ENCODE data around the gene RGS12. TPM values are rescaled to one million over a fixed set of nuclear protein-coding genes. Genes with fewer than 3 reads are reported as not detected.

The RGS12 gene
- polyA plus RNA-seq, 1 of the 3 experiments (the other 2 are of a cell fraction) = 18.4 TPM

DNA sequence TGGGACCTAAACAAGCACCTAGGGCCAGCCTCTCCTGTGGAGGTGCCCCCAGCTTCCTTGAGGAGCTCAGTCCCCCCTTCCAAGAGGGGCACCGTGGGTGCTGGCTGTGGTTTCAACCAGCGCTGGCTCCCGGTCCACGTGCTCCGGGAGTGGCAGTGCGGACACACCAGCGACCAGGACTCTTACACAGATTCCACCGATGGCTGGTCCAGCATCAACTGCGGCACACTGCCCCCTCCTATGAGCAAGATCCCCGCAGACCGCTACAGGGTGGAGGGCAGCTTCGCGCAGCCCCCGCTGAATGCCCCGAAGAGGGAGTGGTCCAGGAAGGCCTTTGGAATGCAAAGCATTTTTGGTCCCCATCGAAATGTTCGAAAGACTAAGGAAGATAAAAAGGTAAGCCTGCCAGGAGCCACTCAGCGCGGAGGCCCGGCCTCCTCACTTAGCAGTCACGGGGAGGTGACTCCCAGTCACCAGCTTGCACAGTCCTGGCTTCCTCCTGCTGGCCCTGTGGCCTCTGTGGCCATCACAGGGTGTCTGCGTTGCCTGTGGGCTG, 24.9 kb downstream of the RGS12 start (continued):
- TF ChIP-seq, protein P1, sequence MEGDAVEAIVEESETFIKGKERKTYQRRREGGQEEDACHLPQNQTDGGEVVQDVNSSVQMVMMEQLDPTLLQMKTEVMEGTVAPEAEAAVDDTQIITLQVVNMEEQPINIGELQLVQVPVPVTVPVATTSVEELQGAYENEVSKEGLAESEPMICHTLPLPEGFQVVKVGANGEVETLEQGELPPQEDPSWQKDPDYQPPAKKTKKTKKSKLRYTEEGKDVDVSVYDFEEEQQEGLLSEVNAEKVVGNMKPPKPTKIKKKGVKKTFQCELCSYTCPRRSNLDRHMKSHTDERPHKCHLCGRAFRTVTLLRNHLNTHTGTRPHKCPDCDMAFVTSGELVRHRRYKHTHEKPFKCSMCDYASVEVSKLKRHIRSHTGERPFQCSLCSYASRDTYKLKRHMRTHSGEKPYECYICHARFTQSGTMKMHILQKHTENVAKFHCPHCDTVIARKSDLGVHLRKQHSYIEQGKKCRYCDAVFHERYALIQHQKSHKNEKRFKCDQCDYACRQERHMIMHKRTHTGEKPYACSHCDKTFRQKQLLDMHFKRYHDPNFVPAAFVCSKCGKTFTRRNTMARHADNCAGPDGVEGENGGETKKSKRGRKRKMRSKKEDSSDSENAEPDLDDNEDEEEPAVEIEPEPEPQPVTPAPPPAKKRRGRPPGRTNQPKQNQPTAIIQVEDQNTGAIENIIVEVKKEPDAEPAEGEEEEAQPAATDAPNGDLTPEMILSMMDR (IDR thresholded peaks at IDR 0.05) = no peak
- TF ChIP-seq FOSL2 (IDR thresholded peaks at IDR 0.05; ENCODE audit: borderline replicate concordance, low read depth) = no peak

DNA sequence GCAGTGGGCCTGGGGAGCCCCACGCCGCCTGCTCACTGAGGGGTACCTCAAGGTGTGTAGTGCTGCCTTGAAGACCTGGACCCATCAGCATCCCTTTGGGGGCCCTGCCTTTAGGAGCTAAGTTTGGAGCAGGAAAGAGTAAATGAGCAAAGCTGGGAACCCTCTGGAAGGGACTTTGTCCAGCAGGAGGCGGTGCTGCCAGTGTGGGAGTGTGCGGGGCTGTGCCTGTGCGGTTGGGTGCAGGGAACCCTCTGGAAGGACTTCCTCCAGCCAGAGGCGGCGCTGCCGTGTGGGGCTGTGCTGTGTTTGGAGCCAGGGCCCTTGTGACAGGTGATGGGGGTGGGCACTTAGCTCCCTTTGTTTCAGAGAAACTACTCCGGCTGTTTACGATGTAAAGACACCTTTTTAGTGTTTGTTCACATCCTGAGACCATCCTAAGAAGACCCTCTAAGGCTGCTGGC, 25.8 kb downstream of the RGS12 start:
- Histone ChIP-seq H3K4me3 (ENCODE audit: low read depth in 2 of 2, low read length in 1 of 2) (no peak overlapping the region), H2AFZ (ENCODE audit: low read depth) (no peak overlapping the region), H3K27ac (ENCODE audit: low read depth in 2 of 2, low read length in 1 of 2) (no peak overlapping the region), H3K9me2 (no peaks in the 10 kb centered on the region), H3K27me3 (ENCODE audit: insufficient read depth) (no peaks in the 10 kb centered on the region), H3K4me2 (no peak overlapping the region), H3K79me2 (ENCODE audit: insufficient read depth) (peaks cover 81% of the 10 kb centered on the region), H3K4me1 (ENCODE audit: control insufficient read depth in 1 of 2, insufficient read depth in 2 of 2, low read depth in 1 of 2, low read length in 1 of 2) (peaks cover 4 to 14% of the 10 kb centered on the region in 2 experiments; a peak in 2 of 4 replicates), H3K36me3 (replicated peaks in 1 of 2; ENCODE audit: control insufficient read depth in 1 of 2, insufficient read depth in 2 of 2, low read length in 1 of 2) (peaks cover 2 to 31% of the 10 kb centered on the region in 2 experiments), H3K9ac (no peak overlapping the region), H4K20me1 (ENCODE audit: insufficient read depth) (peaks cover 11% of the 10 kb centered on the region), H3F3A (replicated peaks; ENCODE audit: insufficient read depth) (no peaks in the 10 kb centered on the region), H3K9me3 (no peaks in the 10 kb centered on the region)
- no peak for DNase-seq
- 92% methylated on average over 9 of the region's 10 CpGs for WGBS (ENCODE audit: low lambda C conversion rate)
- CTCF ChIA-PET = interaction anchor here (0.7 to 2.0 kb wide), 3 partner anchors 12 to 214 kb away, joined by 3 to 6 read pairs (median 3); no protein-coding TSS in a partner anchor
- POLR2A ChIA-PET = no interaction called here
- no peak for TF ChIP-seq FOXM1 (IDR thresholded peaks at IDR 0.05; ENCODE audit: low read depth)
- no peak for TF ChIP-seq EP300 (IDR thresholded peaks at IDR 0.05; ENCODE audit: borderline replicate concordance in 1 of 2, low read depth in 1 of 2, low read length in 1 of 2)
- TF ChIP-seq RFX5 (IDR thresholded peaks at IDR 0.05; ENCODE audit: low read length) = no peak
- TF ChIP-seq, protein P1 (IDR thresholded peaks at IDR 0.05) = peak; percentile 19

DNA sequence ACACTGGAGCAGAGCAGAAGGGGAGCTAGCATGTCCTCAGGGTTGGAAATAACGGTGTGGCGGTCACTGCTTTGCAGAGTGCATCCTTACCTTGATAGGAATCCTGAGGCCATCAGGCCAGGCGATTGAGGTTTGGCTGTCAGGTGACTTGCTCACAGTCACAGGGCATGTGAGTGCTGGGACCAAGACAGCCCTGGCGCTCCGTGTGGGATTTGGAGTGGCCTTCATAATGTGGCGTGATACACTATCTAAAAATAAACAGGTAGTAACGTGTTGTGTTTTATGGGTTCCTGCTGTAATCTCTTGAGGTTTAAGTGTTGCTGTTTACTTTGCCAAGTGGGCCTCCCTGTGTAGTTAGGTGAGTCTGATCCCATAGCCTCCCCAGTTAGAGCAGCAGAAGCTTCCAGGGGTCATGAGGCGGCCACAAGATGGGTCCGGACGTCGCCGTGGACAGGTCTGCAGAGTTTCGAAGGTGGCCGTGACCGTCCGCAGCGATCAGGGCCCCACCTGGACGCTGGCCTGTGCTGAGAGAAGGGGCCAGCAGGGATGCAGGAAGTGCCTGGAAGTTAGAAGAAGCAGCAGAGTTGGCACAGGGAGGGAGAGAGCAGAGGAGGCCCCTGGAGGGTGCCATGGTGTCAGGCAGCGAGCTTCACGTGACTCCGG, 27.7 kb downstream of the RGS12 start:
- CTCF ChIA-PET = interaction anchor here (1.0 to 2.0 kb wide), 4 partner anchors 9 to 160 kb away, joined by 3 to 9 read pairs (median 4); no protein-coding TSS in a partner anchor
- Histone ChIP-seq H2AFZ (ENCODE audit: low read depth) (no peak overlapping the region), H3K79me2 (ENCODE audit: insufficient read depth) (peaks cover 86% of the 10 kb centered on the region), H3K27me3 (ENCODE audit: insufficient read depth) (no peaks in the 10 kb centered on the region), H3K27ac (ENCODE audit: low read depth in 2 of 2, low read length in 1 of 2) (no peak overlapping the region), H3K9me2 (no peaks in the 10 kb centered on the region), H3K36me3 (replicated peaks in 1 of 2; ENCODE audit: control insufficient read depth in 1 of 2, insufficient read depth in 2 of 2, low read length in 1 of 2) (peaks cover 5 to 28% of the 10 kb centered on the region in 2 experiments), H3K9me3 (no peaks in the 10 kb centered on the region), H3K4me2 (no peak overlapping the region), H4K20me1 (ENCODE audit: insufficient read depth) (peaks cover 10% of the 10 kb centered on the region; the same call in 1 of the 2 replicates), H3K9ac (no peak overlapping the region), H3F3A (replicated peaks; ENCODE audit: insufficient read depth) (no peaks in the 10 kb centered on the region), H3K4me3 (ENCODE audit: low read depth in 2 of 2, low read length in 1 of 2) (no peak overlapping the region), H3K4me1 (ENCODE audit: control insufficient read depth in 1 of 2, insufficient read depth in 2 of 2, low read depth in 1 of 2, low read length in 1 of 2) (peaks cover 4 to 14% of the 10 kb centered on the region in 2 experiments; a peak in 2 of 4 replicates)
- POLR2A ChIA-PET = interaction anchor here (1.5 kb wide), 1 partner anchor 15 kb away, joined by 4 read pairs; no protein-coding TSS in a partner anchor
- DNase-seq = no peak
- WGBS (ENCODE audit: low lambda C conversion rate) = 92% methylated on average over 21 of the region's 21 CpGs
- TF ChIP-seq, protein P2, sequence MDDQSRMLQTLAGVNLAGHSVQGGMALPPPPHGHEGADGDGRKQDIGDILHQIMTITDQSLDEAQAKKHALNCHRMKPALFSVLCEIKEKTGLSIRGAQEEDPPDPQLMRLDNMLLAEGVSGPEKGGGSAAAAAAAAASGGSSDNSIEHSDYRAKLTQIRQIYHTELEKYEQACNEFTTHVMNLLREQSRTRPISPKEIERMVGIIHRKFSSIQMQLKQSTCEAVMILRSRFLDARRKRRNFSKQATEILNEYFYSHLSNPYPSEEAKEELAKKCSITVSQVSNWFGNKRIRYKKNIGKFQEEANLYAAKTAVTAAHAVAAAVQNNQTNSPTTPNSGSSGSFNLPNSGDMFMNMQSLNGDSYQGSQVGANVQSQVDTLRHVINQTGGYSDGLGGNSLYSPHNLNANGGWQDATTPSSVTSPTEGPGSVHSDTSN (IDR thresholded peaks at IDR 0.05) = no peak
- TF ChIP-seq MEF2A (IDR thresholded peaks at IDR 0.05; ENCODE audit: borderline replicate concordance, low read depth) (no peak), FOXM1 (IDR thresholded peaks at IDR 0.05; ENCODE audit: low read depth) (no peak), SMC3 (IDR thresholded peaks at IDR 0.05; ENCODE audit: low read depth, low read length) (no peak)
- TF ChIP-seq, protein P3, sequence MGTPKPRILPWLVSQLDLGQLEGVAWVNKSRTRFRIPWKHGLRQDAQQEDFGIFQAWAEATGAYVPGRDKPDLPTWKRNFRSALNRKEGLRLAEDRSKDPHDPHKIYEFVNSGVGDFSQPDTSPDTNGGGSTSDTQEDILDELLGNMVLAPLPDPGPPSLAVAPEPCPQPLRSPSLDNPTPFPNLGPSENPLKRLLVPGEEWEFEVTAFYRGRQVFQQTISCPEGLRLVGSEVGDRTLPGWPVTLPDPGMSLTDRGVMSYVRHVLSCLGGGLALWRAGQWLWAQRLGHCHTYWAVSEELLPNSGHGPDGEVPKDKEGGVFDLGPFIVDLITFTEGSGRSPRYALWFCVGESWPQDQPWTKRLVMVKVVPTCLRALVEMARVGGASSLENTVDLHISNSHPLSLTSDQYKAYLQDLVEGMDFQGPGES (IDR thresholded peaks at IDR 0.05; ENCODE audit: low read depth, low read length) = no peak
- TF ChIP-seq, protein P4, sequence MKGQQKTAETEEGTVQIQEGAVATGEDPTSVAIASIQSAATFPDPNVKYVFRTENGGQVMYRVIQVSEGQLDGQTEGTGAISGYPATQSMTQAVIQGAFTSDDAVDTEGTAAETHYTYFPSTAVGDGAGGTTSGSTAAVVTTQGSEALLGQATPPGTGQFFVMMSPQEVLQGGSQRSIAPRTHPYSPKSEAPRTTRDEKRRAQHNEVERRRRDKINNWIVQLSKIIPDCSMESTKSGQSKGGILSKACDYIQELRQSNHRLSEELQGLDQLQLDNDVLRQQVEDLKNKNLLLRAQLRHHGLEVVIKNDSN (IDR thresholded peaks at IDR 0.05; ENCODE audit: borderline replicate concordance, low read depth) = no peak
- TF ChIP-seq, protein P1 (IDR thresholded peaks at IDR 0.05) = no peak

Measured in SK-N-SH (cell line).